H9 (cell line): ENCODE data around the gene RAB40C. TPM values are rescaled to one million over a fixed set of nuclear protein-coding genes. Genes with fewer than 3 reads are reported as not detected.

Source experiments
- DNase-seq: peaks from one replicate; pipeline ENCODE4 v3.0.0-alpha.2; 2017
- H2AFZ ChIP-seq: one replicate; pipeline ENCODE4 v1.6.1; 2013; ENCODE audit warnings: mild to moderate bottlenecking, low read length, control low read depth, moderate library complexity
- H2AK5ac ChIP-seq: 2 replicates; pipeline ENCODE4 v1.6.1; 2013; ENCODE audit warnings: low read length, control low read depth, mixed read lengths; ENCODE audit not compliant: insufficient read length
- H2BK120ac ChIP-seq: one replicate; pipeline ENCODE4 v1.6.1; 2013; ENCODE audit warnings: low read depth, mild to moderate bottlenecking, low read length, control low read depth, inconsistent platforms; ENCODE audit not compliant: poor library complexity, severe bottlenecking
- H2BK12ac ChIP-seq: 2 replicates; pipeline ENCODE4 v1.6.1; 2013; ENCODE audit warnings: low read length, control low read depth, mixed read lengths, low read depth; ENCODE audit not compliant: insufficient read length
- H2BK15ac ChIP-seq: 2 replicates; pipeline ENCODE4 v1.6.1; 2013; ENCODE audit warnings: low read depth, low read length, control low read depth
- H2BK20ac ChIP-seq: one replicate; pipeline ENCODE4 v1.6.1; 2013; ENCODE audit warnings: low read depth, mild to moderate bottlenecking, low read length, control low read depth, inconsistent platforms; ENCODE audit not compliant: poor library complexity, severe bottlenecking
- H2BK5ac ChIP-seq: 2 replicates; pipeline ENCODE4 v1.6.1; 2013; ENCODE audit warnings: low read length, control low read depth, mixed read lengths; ENCODE audit not compliant: insufficient read length
- H3K14ac ChIP-seq: 2 replicates; pipeline ENCODE4 v1.6.1; 2013; ENCODE audit warnings: low read length, control low read depth; ENCODE audit not compliant: insufficient read depth
- H3K18ac ChIP-seq: 2 replicates; pipeline ENCODE4 v1.6.1; 2013; ENCODE audit warnings: low read depth, mild to moderate bottlenecking, mixed read lengths, low read length, control low read depth; ENCODE audit not compliant: insufficient read length
- H3K23ac ChIP-seq: 2 replicates; pipeline ENCODE4 v1.6.1; 2013; ENCODE audit warnings: low read length, control low read depth, mixed read lengths, low read depth; ENCODE audit not compliant: insufficient read length
- H3K23me2 ChIP-seq: 2 replicates; pipeline ENCODE4 v1.6.1; 2013; ENCODE audit warnings: low read depth, mild to moderate bottlenecking, mixed read lengths, low read length, control low read depth; ENCODE audit not compliant: insufficient read length, poor library complexity, severe bottlenecking
- H3K27ac ChIP-seq: 2 replicates; pipeline ENCODE4 v1.5.1; 2013; ENCODE audit warnings: low read length, control low read depth, mixed read lengths, low read depth; ENCODE audit not compliant: insufficient read length
- H3K27me3 ChIP-seq: 2 replicates; pipeline ENCODE4 v1.6.1; 2013; ENCODE audit warnings: low read length, control low read depth, inconsistent platforms; ENCODE audit not compliant: insufficient read depth
- H3K4ac ChIP-seq: 2 replicates; pipeline ENCODE4 v1.6.1; 2013; ENCODE audit warnings: low read depth, mild to moderate bottlenecking, control low read depth, inconsistent platforms, low read length, moderate library complexity
- H3K4me1 ChIP-seq: 2 replicates; pipeline ENCODE4 v1.6.1; 2013; ENCODE audit warnings: low read length, control low read depth, inconsistent platforms; ENCODE audit not compliant: insufficient read depth
- H3K4me2 ChIP-seq: 2 replicates; pipeline ENCODE4 v1.6.1; 2013; ENCODE audit warnings: low read length, control low read depth, mixed read lengths; ENCODE audit not compliant: insufficient read length, insufficient read depth
- H3K56ac ChIP-seq: 2 replicates; pipeline ENCODE4 v1.6.1; 2013; ENCODE audit warnings: low read depth, mild to moderate bottlenecking, mixed read lengths, low read length, control low read depth; ENCODE audit not compliant: insufficient read length
- H3K79me1 ChIP-seq: 2 replicates; pipeline ENCODE4 v1.6.1; 2013; ENCODE audit warnings: low read depth, mild to moderate bottlenecking, moderate library complexity, low read length, control low read depth, inconsistent platforms; ENCODE audit not compliant: insufficient read depth, poor library complexity, severe bottlenecking
- H3K79me2 ChIP-seq: 2 replicates; pipeline ENCODE4 v1.6.1; 2013; ENCODE audit warnings: low read length, control low read depth, inconsistent platforms; ENCODE audit not compliant: insufficient read depth
- H3K9ac ChIP-seq: 2 replicates; pipeline ENCODE4 v1.6.1; 2013; ENCODE audit warnings: low read length, control low read depth, mixed read lengths; ENCODE audit not compliant: insufficient read length; ENCODE audit errors: extremely low read depth
- H3K9me3 ChIP-seq: one replicate; pipeline ENCODE4 v1.6.1; 2013; ENCODE audit warnings: low read depth, low read length, inconsistent platforms; ENCODE audit not compliant: control insufficient read depth
- H3T11ph ChIP-seq: one replicate; pipeline ENCODE4 v1.6.1; 2013; ENCODE audit warnings: mild to moderate bottlenecking, low read length, control low read depth, inconsistent platforms
- H4K20me1 ChIP-seq: one replicate; pipeline ENCODE4 v1.6.1; 2013; ENCODE audit not compliant: control insufficient read depth, insufficient read length, insufficient read depth
- H4K5ac ChIP-seq: 2 replicates; pipeline ENCODE4 v1.6.1; 2013; ENCODE audit warnings: low read depth, mild to moderate bottlenecking, mixed read lengths, low read length, control low read depth; ENCODE audit not compliant: insufficient read length
- H4K8ac ChIP-seq: replicated peaks from 2 replicates; pipeline ENCODE4 v1.6.1; 2013; ENCODE audit warnings: low read length, control low read depth, mixed read lengths, low read depth; ENCODE audit not compliant: insufficient read length
- H4K91ac ChIP-seq: 2 replicates; pipeline ENCODE4 v1.6.1; 2013; ENCODE audit warnings: low read depth, mild to moderate bottlenecking, moderate library complexity, mixed read lengths, low read length, control low read depth; ENCODE audit not compliant: insufficient read length
- H3K27ac Mint-ChIP-seq, 3 experiments: 2 replicates in 2 of 3; 3 replicates in 1 of 3; pipeline ENCODE4 v1.8.0; 2020 to 2021; ENCODE audit warnings: mixed read lengths in 3 of 3, mild to moderate bottlenecking in 1 of 3, moderate library complexity in 1 of 3
- H3K27me3 Mint-ChIP-seq: 2 replicates; pipeline ENCODE4 v1.8.0; 2021; ENCODE audit warnings: low read depth, mild to moderate bottlenecking, moderate library complexity, mixed read lengths
- H3K36me3 Mint-ChIP-seq, 3 experiments: 2 replicates in 2 of 3; 3 replicates in 1 of 3; pipeline ENCODE4 v1.8.0; 2020 to 2021; ENCODE audit warnings: low read depth in 3 of 3, mixed read lengths in 3 of 3; ENCODE audit not compliant: insufficient read depth in 1 of 3
- H3K4me1 Mint-ChIP-seq, 2 experiments: 2 replicates each; pipeline ENCODE4 v1.8.0; 2020; ENCODE audit warnings: mixed read lengths in 2 of 2
- H3K4me3 Mint-ChIP-seq, 2 experiments: 2 replicates in 1 of 2; 3 replicates in 1 of 2; pipeline ENCODE4 v1.8.0; 2020 to 2021; ENCODE audit warnings: mild to moderate bottlenecking in 2 of 2, mixed read lengths in 2 of 2, moderate library complexity in 1 of 2
- H3K9me3 Mint-ChIP-seq, 2 experiments: 2 replicates in 1 of 2; 3 replicates in 1 of 2; pipeline ENCODE4 v1.8.0; 2020; ENCODE audit warnings: mild to moderate bottlenecking in 2 of 2, mixed read lengths in 2 of 2, moderate library complexity in 1 of 2
- CTCF ChIP-seq: fragments of 200-600 bp; sonication (generic); conservative IDR thresholded peaks from 3 replicates; pipeline ENCODE4 v1.8.0; 2021; ENCODE audit warnings: antibody characterized with exemption, mild to moderate bottlenecking
- whole genome bisulfite sequencing: extraction: QIAGEN DNeasy Blood & Tissue Kit; methylation state at CpG from one replicate; pipeline ENCODE4 v1.1.7; 2013; ENCODE audit warnings: missing lambda C conversion rate, low lambda C conversion rate, mixed read lengths; ENCODE audit not compliant: insufficient read length; ENCODE audit errors: extremely low coverage; 5-methylcytosine and 5-hydroxymethylcytosine counted together
- total RNA-seq: library from RNA; stranded (reverse); gene quantifications from 2 replicates; pipeline ENCODE4 v1.2.1, GENCODE V29; 2021

The RAB40C gene
- total RNA-seq, 1 experiment from 2014 or later = 19.1 TPM

GRCh38 chr16:593807-594206 is 3.9 kb downstream of the RAB40C start:
- Histone ChIP-seq H3K79me2 (no peaks in the 10 kb centered on the region; the same call in 1 of the 2 replicates), H2BK120ac (no peak overlapping the region), H2BK12ac (no peak overlapping the region), H3T11ph (no peak overlapping the region), H2BK15ac (no peak overlapping the region), H4K20me1 (no peaks in the 10 kb centered on the region), H3K14ac (no peak overlapping the region), H3K23me2 (no peaks in the 10 kb centered on the region), H2BK20ac (no peak overlapping the region), H3K4me2 (no peak overlapping the region), H2AFZ (no peak overlapping the region), H4K5ac (no peak overlapping the region), H3K56ac (no peak overlapping the region), H2BK5ac (no peak overlapping the region), H4K91ac (no peak overlapping the region), H3K4ac (no peak overlapping the region), H3K79me1 (peaks cover 3% of the 10 kb centered on the region), H3K27ac (no peak overlapping the region), H3K4me1 (no peaks in the 10 kb centered on the region), H3K27me3 (no peaks in the 10 kb centered on the region; the same call in 1 of the 2 replicates), H2AK5ac (no peak overlapping the region), H3K18ac (no peak overlapping the region), H4K8ac (no peak overlapping the region), H3K23ac (no peak overlapping the region), H3K9me3 (no peaks in the 10 kb centered on the region), H3K9ac (no peak overlapping the region)
- Mint-ChIP-seq H3K9me3 (peaks cover 0 to 3% of the 10 kb centered on the region in 2 experiments; a peak in 1 of 5 replicates), H3K27me3 (peaks cover 26% of the 10 kb centered on the region), H3K27ac (peak overlapping the region in 1 of 3 experiments; percentile 20; a peak in 2 of 7 replicates), H3K4me1 (peaks cover 10% of the 10 kb centered on the region in 2 experiments), H3K36me3 (peaks cover 7 to 19% (median 18%) of the 10 kb centered on the region in 3 experiments; a peak in 6 of 7 replicates), H3K4me3 (peak overlapping the region in 1 of 2 experiments; percentile 63; a peak in 2 of 5 replicates)
- no CpG with 5 or more reads among the region's 16 CpGs for WGBS
- DNase-seq = no peak
- TF ChIP-seq CTCF = no peak
